Kidney (tissue), 14 donors: Measurements from ENCODE around the gene PSPN. TPM values are rescaled to one million over a fixed set of nuclear protein-coding genes. Genes with fewer than 3 reads are reported as not detected.
A peak's percentile ranks its signal among the peaks of the same experiment; 100 is the strongest.

ENCODE experiments used
- DNase-seq, 5 donors: peaks; one replicate each; pipeline ENCODE4 v3.0.0-alpha.2; 2013 to 2020
- FAIRE-seq: peaks from 2 replicates; lab custom pipeline; 2012; peaks lifted over from hg19 to GRCh38; lab: Jason Lieb, UNC
- H3K27ac ChIP-seq, 2 donors: one replicate each; pipeline ENCODE4 v1.7.0; 2013; ENCODE audit warnings: low read depth in 2 of 2, low read length in 2 of 2, inconsistent platforms in 1 of 2
- H3K27me3 ChIP-seq: one replicate; pipeline ENCODE4 v1.7.1; 2013; ENCODE audit warnings: low read length, inconsistent platforms; ENCODE audit not compliant: control insufficient read depth, insufficient read depth
- H3K36me3 ChIP-seq, 3 donors: one replicate each; pipeline versions ENCODE4 v1.7.0 to v1.7.1; 2013; ENCODE audit warnings: low read length in 3 of 3, control low read depth in 1 of 3, inconsistent platforms in 1 of 3; ENCODE audit not compliant: insufficient read depth in 3 of 3, control insufficient read depth in 2 of 3
- H3K4me1 ChIP-seq, 3 donors: one replicate each; pipeline versions ENCODE4 v1.7.0 to v1.7.1; 2013; ENCODE audit warnings: low read length in 3 of 3, inconsistent platforms in 1 of 3, low read depth in 1 of 3; ENCODE audit not compliant: control insufficient read depth in 2 of 3, insufficient read depth in 2 of 3
- H3K4me3 ChIP-seq, 3 donors: one replicate each; pipeline versions ENCODE4 v1.7.0 to v1.8.1; 2013; ENCODE audit warnings: low read length in 3 of 3, control low read depth in 1 of 3, inconsistent platforms in 1 of 3
- H3K9ac ChIP-seq, 3 donors: one replicate each; pipeline versions ENCODE4 v1.7.0 to v1.7.1; 2013; ENCODE audit warnings: low read length in 3 of 3, control low read depth in 1 of 3, inconsistent platforms in 1 of 3
- H3K9me3 ChIP-seq, 3 donors: one replicate each; pipeline versions ENCODE4 v1.7.0 to v1.7.1; 2013; ENCODE audit warnings: low read length in 3 of 3, control low read depth in 1 of 3, inconsistent platforms in 1 of 3; ENCODE audit not compliant: control insufficient read depth in 2 of 3, insufficient read depth in 1 of 3
- CTCF ChIP-seq: IDR thresholded peaks from 3 replicates; pipeline ENCODE4 v1.5.1; 2012; ENCODE audit warnings: mild to moderate bottlenecking, moderate library complexity, borderline replicate concordance; ENCODE audit not compliant: insufficient read depth; ENCODE audit errors: extremely low read depth
- intact Hi-C: fragments of 100-400 bp; cut with DNase I; formaldehyde crosslinking; loops from one replicate; pipeline ENCODE4 v1.11.1; 2022
- polyA plus RNA-seq: library from polyadenylated mRNA; stranded (reverse); fragments of 350-450 nt; fragmentation: Illumina TruSeq; extraction: RNeasy Lipid Tissue Mini Kit (QIAGEN cat#74804); gene quantifications from one replicate; pipeline ENCODE4 v1.2.3, GENCODE V29; 2014; ENCODE audit warnings: low read depth, low replicate concordance; ENCODE audit not compliant: insufficient read depth
- total RNA-seq: library from RNA; stranded (reverse); fragmentation: NEBNext Ultra II Directional; extraction: Animal tissue kit (Norgen Biotek cat#: 25700); gene quantifications from one replicate; pipeline ENCODE4 v1.2.1, GENCODE V29; 2021
- donor health status: control.
- donor health status: control.
- donor health status: control.
- donor health status: control.
- donor health status: control.
- donor health status: DM: yes; HTN: yes; CAD: no.
- donor health status: Normal renal cell carcinoma (clear cell type).

PSPN gene
- total and polyA plus RNA-seq, 2 donors from 2014 or later, result 1.9 to 2.0 TPM

- H3K4me3 ChIP-seq, result peak within 1 kb of the TSS; percentile 68 to 93 (median 89)
- DNase-seq, result peak in 1 of 5 donors; percentile 27
- no peaks in the 10 kb centered on the region for H3K27me3 ChIP-seq
- TF ChIP-seq CTCF, result no peak
- peaks cover 5 to 27% (median 12%) of the 10 kb centered on the region in 3 donors for H3K36me3 ChIP-seq
- H3K4me1 ChIP-seq, result peaks cover 0 to 23% (median 9%) of the 10 kb centered on the region in 3 donors
- H3K9ac ChIP-seq, result peak within 1 kb of the TSS; percentile 75 to 93 (median 86)
- peak within 1 kb of the TSS; percentile 71 to 73 for H3K27ac ChIP-seq
- H3K9me3 ChIP-seq, result no peaks in the 10 kb centered on the region
- FAIRE-seq, result no peak
- intact Hi-C loops, result no loop called here
Observed at GRCh38 chr19:6424195-6424938, 48.6 kb upstream of the PSPN start, which contains the start of gene KHSRP. Gene KHSRP, minus strand, starts transcription at chr19:6424811. Its CDS starts 110 bp downstream, at chr19:6424701.

GRCh38 chr19:6423499-6424194 is 47.9 kb upstream of the PSPN start:
- Histone ChIP-seq H3K36me3 (peaks cover 5 to 35% (median 14%) of the 10 kb centered on the region in 3 donors), H3K27me3 (no peaks in the 10 kb centered on the region), H3K9ac (peak overlapping the region; percentile 75 to 93 (median 86)), H3K27ac (peak overlapping the region; percentile 56 to 71), H3K4me1 (peaks cover 0 to 23% (median 9%) of the 10 kb centered on the region in 3 donors), H3K4me3 (peak overlapping the region; percentile 68 to 93 (median 89)), H3K9me3 (no peaks in the 10 kb centered on the region)
- no peak for TF ChIP-seq CTCF
- DNase-seq (peak in 4 of 5 donors; percentile 47 to 81 (median 68)), FAIRE-seq (no peak)
- intact Hi-C loops, result no loop called here

GRCh38 chr19:6421075-6422014 is 45.6 kb upstream of the PSPN start:
- FAIRE-seq (no peak), DNase-seq (no peak)
- intact Hi-C loops, result no loop called here
- no peak overlapping the region for H3K4me3 ChIP-seq
- no peaks in the 10 kb centered on the region for H3K9me3 ChIP-seq
- H3K27ac ChIP-seq, result no peak overlapping the region
- H3K4me1 ChIP-seq, result peaks cover 0 to 23% (median 9%) of the 10 kb centered on the region in 3 donors
- peaks cover 7 to 58% (median 22%) of the 10 kb centered on the region in 3 donors for H3K36me3 ChIP-seq
- H3K9ac ChIP-seq, result peak overlapping the region in 2 of 3 donors; percentile 13 to 22
- H3K27me3 ChIP-seq, result no peaks in the 10 kb centered on the region
- no peak for TF ChIP-seq CTCF
